Adrenal gland (tissue), 5 donors: ENCODE measurements around the gene C12orf43.

Experiments
- POLR2A ChIP-seq, 2 donors: fragments of 450-650 bp; IDR thresholded peaks; one replicate each; pipeline ENCODE4 v1.6.1; 2017; ENCODE audit warnings: antibody characterized with exemption in 2 of 2, mild to moderate bottlenecking in 2 of 2, moderate library complexity in 1 of 2
- TF ChIP-seq, protein P1 (sequence below), 6 experiments: fragments of 450-650 bp in 4 of 6; fragments of 200-600 bp in 2 of 6; sonication (generic) in 1 of 6; IDR thresholded peaks; 1 replicate in 5 of 6; 2 replicates in 1 of 6; pipeline versions ENCODE4 v1.5.1 to v1.8.0; 2016 to 2021; ENCODE audit warnings: antibody characterized with exemption in 6 of 6, mild to moderate bottlenecking in 2 of 6, moderate library complexity in 1 of 6
- donor health status: DM: no; HTN: no; CAD: no.

DNA sequence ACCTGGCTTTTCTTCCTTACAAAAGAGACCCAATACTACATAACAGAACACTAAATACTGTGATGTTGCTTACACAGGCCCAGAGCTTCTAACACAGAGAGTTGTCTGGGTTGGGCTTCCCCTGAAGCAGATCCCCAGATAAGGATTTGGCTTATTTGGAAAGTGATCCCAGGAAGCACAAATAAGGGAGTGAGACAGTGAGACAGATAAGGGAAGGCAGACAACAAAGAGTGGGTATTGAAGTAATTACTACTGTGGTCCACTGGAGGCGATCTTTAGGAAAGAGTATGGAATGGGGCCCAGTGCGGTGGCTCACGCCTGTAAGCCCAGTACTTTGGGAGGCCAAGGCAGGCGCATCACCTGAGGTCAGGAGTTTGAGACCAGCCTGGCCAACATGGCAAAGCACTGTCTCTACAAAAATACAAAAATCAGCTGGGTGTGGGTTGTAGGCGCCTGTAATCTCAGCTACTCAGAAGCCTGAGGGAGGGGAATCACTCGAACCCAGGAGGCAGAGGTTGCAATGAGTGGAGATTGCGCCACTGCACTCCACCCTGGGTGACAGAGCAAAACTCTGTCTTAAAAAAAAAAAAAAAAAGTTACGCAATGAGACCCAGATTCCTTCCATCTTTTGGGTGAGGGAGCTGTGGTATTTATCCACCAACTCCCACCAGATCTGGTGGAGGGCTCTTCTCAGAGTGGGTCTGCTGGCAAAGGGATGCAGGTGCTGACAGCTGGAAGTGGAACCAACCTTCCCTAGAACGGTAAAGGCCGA, 10.2 kb upstream of the C12orf43 start:
- TF ChIP-seq, protein P1, sequence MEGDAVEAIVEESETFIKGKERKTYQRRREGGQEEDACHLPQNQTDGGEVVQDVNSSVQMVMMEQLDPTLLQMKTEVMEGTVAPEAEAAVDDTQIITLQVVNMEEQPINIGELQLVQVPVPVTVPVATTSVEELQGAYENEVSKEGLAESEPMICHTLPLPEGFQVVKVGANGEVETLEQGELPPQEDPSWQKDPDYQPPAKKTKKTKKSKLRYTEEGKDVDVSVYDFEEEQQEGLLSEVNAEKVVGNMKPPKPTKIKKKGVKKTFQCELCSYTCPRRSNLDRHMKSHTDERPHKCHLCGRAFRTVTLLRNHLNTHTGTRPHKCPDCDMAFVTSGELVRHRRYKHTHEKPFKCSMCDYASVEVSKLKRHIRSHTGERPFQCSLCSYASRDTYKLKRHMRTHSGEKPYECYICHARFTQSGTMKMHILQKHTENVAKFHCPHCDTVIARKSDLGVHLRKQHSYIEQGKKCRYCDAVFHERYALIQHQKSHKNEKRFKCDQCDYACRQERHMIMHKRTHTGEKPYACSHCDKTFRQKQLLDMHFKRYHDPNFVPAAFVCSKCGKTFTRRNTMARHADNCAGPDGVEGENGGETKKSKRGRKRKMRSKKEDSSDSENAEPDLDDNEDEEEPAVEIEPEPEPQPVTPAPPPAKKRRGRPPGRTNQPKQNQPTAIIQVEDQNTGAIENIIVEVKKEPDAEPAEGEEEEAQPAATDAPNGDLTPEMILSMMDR (IDR thresholded peaks at IDR 0.05) = no peak
- TF ChIP-seq POLR2A (IDR thresholded peaks at IDR 0.05) = no peak
